GM21825 (cell line): ENCODE results near the gene STON2.
"Not testable (repeated sequence)": the region's sequence is repeated elsewhere in the genome, so short reads cannot be mapped to it uniquely, and the experiment has no call there.

Source experiments
- ATAC-seq: cut with Tn5 transposase; IDR thresholded peaks from one replicate; pipeline ENCODE4 v1.9.1; 2021; ENCODE audit warnings: mild to moderate bottlenecking, moderate library complexity; ENCODE audit not compliant: unreplicated experiment

STON2 gene

GRCh38 chr14:81231540-81231939, 168.6 kb downstream of the STON2 start:
- no peak for ATAC-seq

- ATAC-seq = no peak
These were observed 175.9 kb downstream of the STON2 start for GRCh38 chr14:81224222-81224621.

- not testable (repeated sequence) for ATAC-seq
These were observed 176.3 kb downstream of the STON2 start for GRCh38 chr14:81223788-81224187.

GRCh38 chr14:81222691-81223090, 177.4 kb downstream of the STON2 start:
- ATAC-seq = no peak

DNA sequence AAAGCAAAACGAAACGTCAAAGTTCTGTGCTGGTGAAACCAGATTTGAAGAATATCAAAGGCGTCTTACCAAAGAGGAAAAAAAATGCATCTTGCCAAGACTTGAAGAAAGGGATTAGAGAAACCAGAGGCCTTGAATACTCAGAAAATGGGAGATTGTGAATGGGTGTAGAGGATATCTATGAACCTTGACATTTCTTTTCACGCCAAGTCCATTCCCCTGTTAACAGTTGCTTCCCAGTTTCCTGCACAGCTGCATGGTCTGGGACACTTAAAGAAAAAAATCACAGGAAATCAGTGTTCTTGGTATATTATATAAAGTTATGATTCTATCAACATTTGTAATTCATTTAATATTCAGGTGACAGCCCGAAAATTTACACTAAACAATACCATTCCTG, 178.0 kb downstream of the STON2 start:
- no peak for ATAC-seq

DNA sequence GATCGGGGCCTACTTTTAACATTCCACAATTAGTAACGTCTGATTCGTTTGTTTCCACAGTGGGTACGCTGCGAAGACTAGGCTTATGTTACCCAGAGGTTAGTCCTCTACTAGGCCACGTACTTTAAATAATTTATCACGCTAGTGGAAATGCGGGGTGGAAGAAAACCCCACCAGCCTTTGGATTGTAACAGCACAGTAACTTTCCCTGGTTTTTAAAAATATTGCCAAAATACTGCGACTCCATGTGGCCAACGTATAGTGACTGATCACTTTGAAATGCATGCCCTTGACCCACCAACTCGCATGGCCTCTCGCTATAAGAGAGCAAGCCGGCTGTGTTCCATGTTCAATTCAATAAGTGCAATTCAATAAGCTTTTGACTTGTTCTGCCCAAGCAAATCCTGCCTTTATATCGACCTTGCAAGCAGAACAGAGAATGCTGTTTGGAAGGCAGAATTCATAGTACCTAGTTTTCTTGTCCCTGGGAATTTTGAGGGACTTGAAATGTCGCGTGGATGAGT, 178.5 kb downstream of the STON2 start:
- ATAC-seq = no peak

DNA sequence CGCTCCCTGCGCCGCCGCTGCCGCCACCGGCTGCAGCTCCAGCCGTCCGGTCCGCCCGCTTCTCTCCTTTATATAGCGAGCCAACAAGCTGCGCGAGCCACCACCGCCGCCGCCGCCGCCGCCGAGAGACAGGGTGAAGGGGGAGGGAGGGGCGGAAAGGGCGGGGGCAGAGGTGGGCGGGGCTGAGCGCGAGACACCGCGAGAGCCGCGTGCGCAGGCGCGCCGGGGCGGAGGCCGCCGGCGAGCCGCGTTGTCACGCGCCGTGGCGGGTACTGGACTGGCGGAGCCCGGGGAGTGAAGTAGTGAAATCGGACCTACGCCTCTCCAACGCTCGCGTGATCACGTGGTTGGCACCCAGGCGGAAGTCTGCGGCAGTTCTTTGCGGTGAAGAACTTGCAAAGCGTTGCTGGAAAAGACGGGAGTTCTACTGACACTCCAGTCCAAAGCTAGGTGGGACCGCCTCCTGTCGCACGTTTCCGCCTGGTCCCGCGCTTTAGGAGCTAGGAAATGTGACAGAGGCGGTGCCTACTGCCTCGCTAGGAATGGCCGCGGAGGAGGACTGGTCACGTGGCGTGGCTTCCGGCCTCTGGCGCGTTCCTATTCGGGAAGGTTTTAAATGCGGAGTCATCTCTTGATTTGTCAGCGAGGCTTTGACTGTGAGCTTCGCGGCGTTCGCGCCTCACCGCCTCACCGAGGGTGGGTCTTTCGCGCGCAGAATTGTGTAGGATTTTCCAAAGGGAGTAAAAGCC, 179.1 kb downstream of the STON2 start, which contains the start of gene GTF2A1:
Gene GTF2A1 (minus strand): TSS at position 130 of the 749 bp plus-strand sequence. CDS start 441 bp downstream, outside the sequence.
- peak; percentile 79 for ATAC-seq

- ATAC-seq = no peak
These were observed 179.6 kb downstream of the STON2 start for GRCh38 chr14:81220580-81220829.

DNA sequence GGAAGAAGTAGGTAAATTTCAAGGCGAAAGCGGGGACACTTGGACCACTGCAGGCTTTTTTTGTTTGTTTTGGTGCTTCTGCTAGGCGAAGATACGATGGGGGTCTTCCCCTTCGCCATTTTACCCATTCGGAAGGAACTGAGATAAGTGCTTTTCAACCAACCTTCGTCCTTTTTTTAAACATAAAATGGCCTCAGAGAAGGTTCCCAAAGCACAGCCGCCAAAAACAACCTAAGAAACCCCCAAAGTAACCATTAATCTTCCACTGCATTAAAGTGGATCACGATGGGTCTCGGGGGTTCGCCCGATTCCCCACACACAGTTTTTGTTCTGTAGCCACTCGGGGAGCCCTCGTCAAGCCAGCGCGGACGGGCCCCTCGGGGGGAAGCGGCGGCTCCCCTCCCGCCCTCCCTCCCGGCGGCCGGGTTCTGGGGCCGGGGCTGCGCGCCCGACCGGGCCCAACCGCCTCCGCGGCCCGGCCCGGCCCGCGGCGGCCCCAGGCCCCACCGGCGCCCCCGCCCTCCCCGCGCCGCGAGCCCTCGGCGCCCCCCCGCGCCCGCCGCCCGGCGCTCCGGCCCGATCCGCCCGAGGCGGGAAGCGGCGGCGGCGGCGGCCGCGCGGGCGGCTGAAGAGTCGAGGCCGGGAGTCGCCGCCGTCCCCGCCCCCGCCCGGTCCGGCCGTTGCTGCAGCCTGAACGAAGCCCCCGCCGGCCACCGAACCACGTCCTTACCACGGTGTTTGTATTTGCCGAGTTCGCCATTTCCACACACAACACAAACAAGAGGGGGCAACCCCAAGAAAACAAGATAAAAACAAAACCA, 180.2 kb downstream of the STON2 start:
- no peak for ATAC-seq

- peak; percentile 53 for ATAC-seq
These were observed 180.8 kb downstream of the STON2 start for GRCh38 chr14:81219210-81219758.

GRCh38 chr14:81211844-81212243, 188.3 kb downstream of the STON2 start:
- ATAC-seq = no peak
